ENCODE data around the gene ZNF821.
"Not testable (repeated sequence)": the region's sequence is repeated elsewhere in the genome, so short reads cannot be mapped to it uniquely, and the experiment has no call there.

ZNF821 gene

DNA sequence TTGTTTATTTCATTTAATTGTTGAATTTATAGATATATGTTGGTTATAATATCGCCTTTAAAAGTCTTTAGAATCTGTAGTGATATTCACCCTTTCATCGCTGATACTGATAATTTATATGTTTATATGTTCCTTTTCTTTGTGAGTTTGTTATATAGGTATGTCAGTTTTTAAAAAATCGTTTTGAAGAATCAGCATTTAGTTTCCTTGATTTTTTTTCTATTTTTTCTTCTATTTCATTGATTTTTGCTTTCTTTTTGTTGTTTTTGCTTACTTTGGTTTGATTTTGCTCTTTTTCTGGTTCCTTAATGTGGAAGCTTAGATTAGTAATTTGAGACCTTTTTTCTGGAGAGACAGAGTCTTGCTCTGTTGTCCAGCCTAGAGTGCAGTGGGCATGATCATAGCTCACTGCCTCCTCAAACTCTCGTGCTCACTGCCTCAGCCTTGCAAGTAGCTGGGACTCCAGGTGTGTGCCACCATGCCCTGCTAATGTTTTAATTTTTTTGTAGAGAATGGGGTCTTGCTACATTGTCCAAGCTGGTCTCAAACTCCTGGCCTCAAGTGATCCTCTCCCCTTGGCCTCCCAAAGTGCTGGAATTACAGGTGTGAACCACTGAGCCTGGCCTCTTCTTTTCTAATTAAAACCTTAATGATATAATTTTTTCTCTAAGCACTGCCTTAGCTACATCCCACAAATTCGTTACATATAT, 18.8 kb upstream of the ZNF821 start:
- DNase-seq (ENCODE audit: low read depth in 4 of 4, low spot score in 1 of 4) = no peak

- no peak for DNase-seq (ENCODE audit: low read depth in 4 of 4, low spot score in 1 of 4)
Observed at GRCh38 chr16:71899171-71899570, 15.2 kb upstream of the ZNF821 start.

- no peak for DNase-seq (ENCODE audit: low read depth in 4 of 4, low spot score in 1 of 4)
Observed at GRCh38 chr16:71896764-71897368, 12.9 kb upstream of the ZNF821 start.

DNA sequence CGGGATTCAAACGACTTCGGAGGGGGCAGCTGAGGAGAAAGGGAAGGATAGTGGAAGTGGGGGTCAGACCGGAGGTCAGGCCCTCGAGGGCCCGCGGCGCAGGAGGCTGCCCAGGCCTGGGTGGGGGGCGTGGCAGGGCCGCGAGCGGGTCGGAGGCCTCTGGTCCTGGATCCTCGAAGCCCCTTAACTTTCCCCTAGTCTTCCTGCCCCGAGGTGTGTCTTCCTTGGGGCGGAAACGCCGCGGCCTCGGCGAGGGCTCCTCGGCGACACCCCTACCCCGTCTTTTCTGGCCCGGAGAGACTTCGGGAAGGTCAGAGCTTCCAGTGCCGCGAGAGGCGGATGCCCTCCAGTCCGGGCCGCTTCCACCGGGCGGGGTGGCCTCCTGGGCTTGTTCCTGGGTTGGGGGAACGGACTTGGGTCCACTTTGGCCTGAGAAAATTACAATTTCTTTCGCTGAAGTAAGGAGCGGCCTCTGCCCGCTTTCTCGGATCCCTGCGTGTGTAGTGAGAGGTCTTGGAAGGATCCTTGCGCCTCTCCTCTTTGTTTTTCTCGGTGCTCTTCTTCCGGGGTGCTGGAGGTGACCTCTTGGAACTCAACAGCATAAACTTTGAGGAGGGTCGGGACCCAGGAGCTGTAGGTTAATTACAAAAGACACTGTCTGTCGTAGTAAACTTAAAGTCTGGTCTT, 11.8 kb upstream of the ZNF821 start:
- no peak for DNase-seq (ENCODE audit: low read depth in 4 of 4, low spot score in 1 of 4)

GRCh38 chr16:71894921-71895678, 11.1 kb upstream of the ZNF821 start, which contains the start of gene IST1:
TSS of gene IST1 (plus strand) at chr16:71895531. CDS start at chr16:71915641, 20,110 bp downstream.
- peak; percentile 90 to 98 (median 94) for DNase-seq (ENCODE audit: low read depth in 4 of 4, low spot score in 1 of 4)

DNA sequence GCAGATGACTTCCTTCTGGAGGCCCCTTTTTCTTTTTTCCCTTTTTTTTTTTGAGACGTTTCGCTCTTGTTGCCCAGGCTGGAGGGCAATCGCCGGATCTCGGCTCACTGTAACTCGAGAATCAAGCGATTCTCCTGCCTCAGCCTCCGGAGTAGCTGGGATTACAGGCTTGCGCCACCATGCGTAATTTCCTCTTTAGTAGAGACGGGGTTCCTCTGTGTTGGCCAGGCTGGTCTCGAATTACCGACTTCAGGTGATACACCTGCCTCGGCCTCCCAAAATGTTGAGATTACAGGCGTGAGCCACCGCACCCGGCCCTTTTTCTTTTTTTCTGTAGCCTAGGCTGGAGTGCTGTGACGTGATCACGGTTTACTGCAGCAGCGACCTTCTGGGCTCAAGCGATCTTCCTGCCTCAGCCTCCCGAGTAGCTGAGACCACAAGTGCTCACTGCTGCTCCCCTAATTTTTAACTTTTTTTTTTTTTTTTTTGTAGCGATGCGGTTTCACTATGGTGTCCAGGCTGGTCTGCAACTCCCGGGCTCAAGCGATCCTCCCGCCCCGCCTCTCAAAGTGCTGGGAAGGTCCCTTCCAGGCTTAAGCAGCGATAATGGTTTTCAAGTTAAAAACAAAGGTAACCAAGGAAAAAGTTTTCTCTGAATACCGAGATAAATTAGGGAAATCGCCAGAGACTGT, 10.4 kb upstream of the ZNF821 start:
- DNase-seq (ENCODE audit: low read depth in 4 of 4, low spot score in 1 of 4) = no peak

- no peak for DNase-seq (ENCODE audit: low read depth in 4 of 4, low spot score in 1 of 4)
Observed at GRCh38 chr16:71893888-71894228, 9.9 kb upstream of the ZNF821 start.

- no peak for DNase-seq (ENCODE audit: low read depth in 4 of 4, low spot score in 1 of 4)
Observed at GRCh38 chr16:71889147-71889546, 5.2 kb upstream of the ZNF821 start.

DNA sequence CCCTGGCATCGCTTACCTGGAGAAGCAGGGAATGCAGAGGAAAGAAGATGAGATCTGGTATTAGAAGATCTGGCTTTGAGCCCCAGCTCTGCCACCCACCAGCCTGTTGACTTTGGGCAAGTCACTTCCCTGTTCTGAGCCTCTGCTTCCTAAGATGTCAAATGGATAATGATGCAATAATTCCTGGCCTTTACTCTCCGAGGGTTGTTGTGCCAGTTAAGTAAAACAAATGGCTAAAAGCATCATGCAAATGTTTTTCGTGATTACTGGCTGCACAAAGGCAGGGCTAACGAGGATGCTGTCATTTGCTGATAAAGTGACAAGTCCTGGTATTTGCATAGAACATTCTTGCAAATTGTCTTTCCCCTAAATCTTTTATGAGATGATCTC, 1.3 kb upstream of the ZNF821 start:
- DNase-seq (ENCODE audit: low read depth in 4 of 4, low spot score in 1 of 4) = no peak

GRCh38 chr16:71883168-71883848, 674 bp downstream of the ZNF821 start:
- peak in 2 of 4 experiments; percentile 29 to 45 for DNase-seq (ENCODE audit: low read depth in 4 of 4, low spot score in 1 of 4)

DNA sequence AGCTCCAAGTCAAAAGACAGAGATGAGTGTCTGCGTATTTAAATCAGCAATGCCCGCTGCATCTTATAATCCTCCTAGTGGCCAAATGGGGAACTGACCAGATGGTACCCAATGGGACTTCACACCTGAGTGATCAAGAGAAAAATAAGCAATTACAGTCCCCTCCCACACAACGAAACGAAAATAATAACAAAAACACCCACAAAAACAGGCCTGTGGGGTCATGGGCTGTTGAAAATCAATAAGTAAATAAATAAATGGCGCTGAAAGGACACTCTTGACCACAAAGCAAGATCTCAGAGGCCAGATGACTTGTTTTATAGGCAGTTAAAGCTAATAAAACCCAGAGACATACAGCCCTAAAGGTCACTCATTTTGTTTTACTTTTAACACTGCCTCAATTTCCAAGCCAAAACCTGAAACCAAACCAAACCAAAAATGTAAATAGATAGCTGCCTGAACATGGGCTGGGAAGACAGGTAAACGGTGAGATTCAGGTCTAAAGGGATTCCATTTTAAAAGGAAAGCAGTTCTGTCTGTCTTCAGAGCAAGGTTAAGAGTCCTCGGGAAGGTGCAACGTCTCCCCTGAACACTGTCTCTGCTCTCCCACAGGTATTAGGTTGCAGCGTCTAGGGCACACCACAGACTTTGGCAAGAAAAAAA, 1.3 kb downstream of the ZNF821 start:
- peak; percentile 51 to 72 (median 68) for DNase-seq (ENCODE audit: low read depth in 4 of 4, low spot score in 1 of 4)

GRCh38 chr16:71880176-71880575, 3.8 kb downstream of the ZNF821 start:
- DNase-seq (ENCODE audit: low read depth in 4 of 4, low spot score in 1 of 4) = no peak

GRCh38 chr16:71878911-71879310, 5.1 kb downstream of the ZNF821 start:
- no peak for DNase-seq (ENCODE audit: low read depth in 4 of 4, low spot score in 1 of 4)

GRCh38 chr16:71873199-71873598, 10.8 kb downstream of the ZNF821 start:
- DNase-seq (ENCODE audit: low read depth in 4 of 4, low spot score in 1 of 4) = no peak

GRCh38 chr16:71870818-71871217, 13.2 kb downstream of the ZNF821 start:
- DNase-seq (ENCODE audit: low read depth in 4 of 4, low spot score in 1 of 4) = no peak

DNA sequence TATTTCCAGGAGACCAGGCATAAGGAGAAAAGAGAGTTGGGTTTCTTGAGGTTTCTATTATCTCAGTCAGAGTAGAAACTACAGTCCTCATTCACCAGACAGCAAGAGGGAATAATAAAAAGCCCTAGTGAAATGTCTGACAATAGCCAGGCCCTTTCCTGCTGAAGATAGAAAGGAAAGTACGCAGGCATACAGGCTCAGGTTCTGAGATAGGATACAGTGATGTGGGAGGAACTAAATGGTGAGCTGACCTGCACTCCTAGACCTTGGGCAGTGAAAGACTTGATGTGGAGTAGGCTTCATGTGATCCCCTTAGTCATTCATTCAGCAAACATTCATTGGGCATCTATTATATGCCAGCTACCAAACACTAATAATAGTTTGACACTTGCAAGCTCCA, 14.9 kb downstream of the ZNF821 start:
- no peak for DNase-seq (ENCODE audit: low read depth in 4 of 4, low spot score in 1 of 4)

DNA sequence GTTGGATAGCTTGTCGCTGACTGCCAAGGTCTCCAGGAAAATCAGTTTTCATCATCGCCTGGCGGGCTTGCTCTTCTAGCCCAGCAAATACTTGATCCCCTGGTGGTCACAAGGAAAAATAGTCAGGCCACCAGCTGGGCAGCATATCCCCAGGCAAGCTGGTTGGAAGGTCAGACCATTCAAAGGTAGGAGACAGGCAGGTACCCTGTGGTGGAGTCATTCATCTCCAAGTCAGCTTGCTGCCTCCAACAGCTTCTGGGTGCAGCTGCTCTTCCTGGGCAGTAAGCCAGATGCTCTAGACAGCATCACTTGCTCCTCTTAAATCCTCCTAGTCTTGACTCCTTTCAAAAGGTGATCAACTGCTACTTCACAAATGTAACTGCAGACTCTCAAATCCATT, 16.0 kb downstream of the ZNF821 start:
- DNase-seq (ENCODE audit: low read depth in 4 of 4, low spot score in 1 of 4) = no peak

DNA sequence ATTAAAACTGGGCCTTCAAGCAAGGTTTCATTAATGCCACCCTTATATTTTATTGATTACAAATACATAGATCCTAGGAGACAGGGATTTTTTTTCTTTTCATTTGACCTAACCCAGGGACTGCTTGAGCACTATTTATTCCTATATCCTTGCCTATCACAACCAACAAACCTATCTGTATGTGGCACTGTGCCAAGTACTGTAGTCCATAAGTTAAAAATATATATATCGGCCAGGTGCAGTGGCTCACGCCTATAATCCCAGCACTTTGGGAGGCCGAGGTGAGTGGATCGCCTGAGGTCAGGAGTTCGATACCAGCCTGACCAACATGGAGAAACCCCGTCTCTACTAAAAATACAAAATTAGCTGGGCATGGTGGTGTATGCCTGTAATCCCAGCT, 16.8 kb downstream of the ZNF821 start:
- not testable (repeated sequence) for DNase-seq (ENCODE audit: low read depth in 4 of 4, low spot score in 1 of 4)

DNA sequence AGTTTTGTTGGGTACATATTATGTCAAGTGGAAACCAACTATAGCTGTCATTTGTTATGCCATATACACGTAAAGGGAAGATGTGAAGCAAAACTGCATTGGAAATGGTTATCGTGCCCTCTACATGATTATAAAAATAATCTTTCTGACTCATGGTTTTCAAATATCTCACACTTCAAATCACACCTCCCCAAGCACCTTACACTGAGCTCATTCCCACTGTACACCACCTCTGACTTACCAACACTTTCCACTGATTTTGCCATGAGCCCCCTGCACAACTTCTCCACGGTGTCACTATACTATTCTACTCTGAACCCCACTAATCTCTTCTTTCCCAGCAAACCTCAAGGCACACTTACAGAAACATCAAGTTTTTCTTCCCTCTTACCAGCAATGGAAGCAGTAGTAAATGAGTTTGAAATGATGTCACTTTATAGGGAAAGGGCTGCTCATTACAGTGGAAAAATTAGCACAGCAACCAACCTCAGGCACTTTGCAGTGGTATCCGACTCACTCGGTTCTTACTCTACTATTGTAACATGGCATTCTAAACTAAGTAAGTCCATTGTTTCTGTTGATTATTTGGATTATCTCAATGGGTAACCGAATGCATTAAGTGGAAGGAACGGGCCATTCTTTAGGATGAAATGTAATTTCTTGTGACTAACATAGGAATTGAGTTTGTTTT, 18.7 kb downstream of the ZNF821 start:
- no peak for DNase-seq (ENCODE audit: low read depth in 4 of 4, low spot score in 1 of 4)

Data from stimulated activated CD4-positive, alpha-beta T cell treated with anti-CD3 and anti-CD28 coated beads, Interleukin-1b, Interleukin-23, amount 100 ng/mL, for 24 hours (primary cell).